Trophoblast cell (in vitro differentiated cells and primary cell): Measurements from ENCODE around the gene THRB.
A peak's percentile ranks its signal among the peaks of the same experiment; 100 is the strongest.

Source experiments
- DNase-seq, 2 donors: peaks; one replicate each; pipeline ENCODE4 v3.0.0-alpha.2; 2016
- H2AFZ ChIP-seq: 2 replicates; pipeline ENCODE4 v1.6.1; 2013; ENCODE audit warnings: low read length, moderate library complexity, mild to moderate bottlenecking; ENCODE audit not compliant: insufficient read depth, poor library complexity
- H2AK5ac ChIP-seq: 2 replicates; pipeline ENCODE4 v1.6.1; 2013; ENCODE audit warnings: mild to moderate bottlenecking, low read length
- H2BK120ac ChIP-seq: 2 replicates; pipeline ENCODE4 v1.6.1; 2013; ENCODE audit warnings: low read length, mild to moderate bottlenecking, moderate library complexity; ENCODE audit not compliant: insufficient read depth, poor library complexity
- H2BK12ac ChIP-seq: 2 replicates; pipeline ENCODE4 v1.6.1; 2013; ENCODE audit warnings: mild to moderate bottlenecking, low read length, moderate library complexity
- H2BK5ac ChIP-seq: 2 replicates; pipeline ENCODE4 v1.6.1; 2013; ENCODE audit warnings: low read length, low read depth, moderate library complexity, mild to moderate bottlenecking; ENCODE audit not compliant: poor library complexity
- H3K14ac ChIP-seq: 2 replicates; pipeline ENCODE4 v1.6.1; 2013; ENCODE audit warnings: mild to moderate bottlenecking, low read length
- H3K18ac ChIP-seq: 2 replicates; pipeline ENCODE4 v1.6.1; 2013; ENCODE audit warnings: mild to moderate bottlenecking, low read length
- H3K23ac ChIP-seq: 2 replicates; pipeline ENCODE4 v1.6.1; 2013; ENCODE audit warnings: low read length
- H3K27ac ChIP-seq: 2 replicates; pipeline ENCODE4 v1.5.1; 2013; ENCODE audit warnings: low read depth, mild to moderate bottlenecking, inconsistent platforms, low read length, moderate library complexity
- H3K27me3 ChIP-seq: 2 replicates; pipeline ENCODE4 v1.6.1; 2013; ENCODE audit warnings: inconsistent platforms, mild to moderate bottlenecking, low read length, moderate library complexity; ENCODE audit not compliant: insufficient read depth
- H3K36me3 ChIP-seq, 2 experiments: 1 replicate in 1 of 2; 2 replicates in 1 of 2; pipeline ENCODE4 v1.6.1; 2013; ENCODE audit warnings: low read length in 2 of 2, mild to moderate bottlenecking in 2 of 2, moderate library complexity in 1 of 2; ENCODE audit not compliant: insufficient read depth in 2 of 2, control insufficient read depth in 1 of 2
- H3K4ac ChIP-seq: 2 replicates; pipeline ENCODE4 v1.6.1; 2013; ENCODE audit warnings: low read depth, mild to moderate bottlenecking, low read length, moderate library complexity
- H3K4me1 ChIP-seq, 2 experiments: 1 replicate in 1 of 2; 2 replicates in 1 of 2; pipeline ENCODE4 v1.6.1; 2013; ENCODE audit warnings: low read length in 2 of 2, mild to moderate bottlenecking in 2 of 2, moderate library complexity in 1 of 2; ENCODE audit not compliant: insufficient read depth in 2 of 2, control insufficient read depth in 1 of 2
- H3K4me2 ChIP-seq: 2 replicates; pipeline ENCODE4 v1.6.1; 2013; ENCODE audit warnings: inconsistent platforms, mild to moderate bottlenecking, low read length, moderate library complexity
- H3K4me3 ChIP-seq: 2 replicates; pipeline ENCODE4 v1.5.1; 2013; ENCODE audit warnings: mild to moderate bottlenecking, low read depth, low read length, inconsistent platforms
- H3K79me1 ChIP-seq: one replicate; pipeline ENCODE4 v1.6.1; 2013; ENCODE audit warnings: low read length
- H3K79me2 ChIP-seq: 2 replicates; pipeline ENCODE4 v1.6.1; 2013; ENCODE audit warnings: low read length, mild to moderate bottlenecking; ENCODE audit not compliant: control insufficient read depth, insufficient read depth, poor library complexity
- H3K9ac ChIP-seq: 2 replicates; pipeline ENCODE4 v1.6.1; 2013; ENCODE audit warnings: mild to moderate bottlenecking, low read length
- H3K9me3 ChIP-seq: 2 replicates; pipeline ENCODE4 v1.6.1; 2013; ENCODE audit warnings: low read depth, mild to moderate bottlenecking, control low read depth, inconsistent platforms, low read length; ENCODE audit not compliant: insufficient read depth
- H4K12ac ChIP-seq: 2 replicates; pipeline ENCODE4 v1.6.1; 2013; ENCODE audit warnings: low read depth, mild to moderate bottlenecking, low read length, moderate library complexity
- H4K8ac ChIP-seq: 2 replicates; pipeline ENCODE4 v1.6.1; 2013; ENCODE audit warnings: low read depth, mild to moderate bottlenecking, low read length, moderate library complexity
- H4K91ac ChIP-seq: one replicate; pipeline ENCODE4 v1.6.1; 2013; ENCODE audit warnings: low read depth, mild to moderate bottlenecking, low read length, moderate library complexity
- WGBS: extraction: QIAGEN DNeasy Blood & Tissue Kit; methylation state at CpG from one replicate; pipeline ENCODE4 v1.1.7; 2013; ENCODE audit warnings: missing lambda C conversion rate; ENCODE audit not compliant: insufficient read length, insufficient coverage; ENCODE audit errors: extremely low coverage; 5-methylcytosine and 5-hydroxymethylcytosine counted together

THRB gene

GRCh38 chr3:24440760-24441464 is 53.7 kb downstream of the THRB start:
- H3K9me3 ChIP-seq = no peaks in the 10 kb centered on the region
- no peak overlapping the region for H2BK5ac ChIP-seq
- peak overlapping the region; percentile 64 for H3K4ac ChIP-seq
- H4K8ac ChIP-seq = no peak overlapping the region
- H3K9ac ChIP-seq = no peak overlapping the region
- peaks cover 0 to 1% of the 10 kb centered on the region in 2 experiments for H3K36me3 ChIP-seq
- no peaks in the 10 kb centered on the region for H3K79me1 ChIP-seq
- no peak overlapping the region for H3K27ac ChIP-seq
- H4K12ac ChIP-seq = no peak overlapping the region
- WGBS = no CpG with 5 or more reads among the region's 3 CpGs
- no peaks in the 10 kb centered on the region for H3K79me2 ChIP-seq
- DNase-seq = no peak
- no peak overlapping the region for H2AK5ac ChIP-seq
- H3K18ac ChIP-seq = no peak overlapping the region
- no peak overlapping the region for H4K91ac ChIP-seq
- H3K4me1 ChIP-seq = no peaks in the 10 kb centered on the region
- no peak overlapping the region for H3K4me2 ChIP-seq
- no peak overlapping the region for H2BK12ac ChIP-seq
- no peak overlapping the region for H3K14ac ChIP-seq
- H3K23ac ChIP-seq = no peak overlapping the region
- H2AFZ ChIP-seq = no peak overlapping the region
- no peaks in the 10 kb centered on the region for H3K27me3 ChIP-seq
- no peak overlapping the region for H3K4me3 ChIP-seq
- H2BK120ac ChIP-seq = no peak overlapping the region

GRCh38 chr3:24439021-24439420 is 55.6 kb downstream of the THRB start:
- Histone ChIP-seq H3K18ac (no peak overlapping the region), H3K27me3 (no peaks in the 10 kb centered on the region), H2BK12ac (no peak overlapping the region), H3K14ac (no peak overlapping the region), H3K23ac (no peak overlapping the region), H3K79me1 (no peaks in the 10 kb centered on the region), H3K4ac (no peak overlapping the region), H3K9ac (no peak overlapping the region), H2BK5ac (no peak overlapping the region), H3K4me1 (no peaks in the 10 kb centered on the region), H4K91ac (no peak overlapping the region), H3K4me2 (no peak overlapping the region), H2BK120ac (no peak overlapping the region), H3K79me2 (no peaks in the 10 kb centered on the region), H3K4me3 (no peak overlapping the region), H2AK5ac (no peak overlapping the region), H3K27ac (no peak overlapping the region), H3K36me3 (peaks cover 0 to 1% of the 10 kb centered on the region in 2 experiments), H3K9me3 (no peaks in the 10 kb centered on the region), H4K8ac (no peak overlapping the region), H4K12ac (no peak overlapping the region), H2AFZ (no peak overlapping the region)
- no CpG with 5 or more reads among the region's 4 CpGs for WGBS
- DNase-seq = no peak

- Histone ChIP-seq H3K4me3 (no peak overlapping the region), H3K36me3 (peaks cover 0 to 1% of the 10 kb centered on the region in 2 experiments), H3K18ac (no peak overlapping the region), H4K12ac (no peak overlapping the region), H3K27me3 (no peaks in the 10 kb centered on the region), H2BK12ac (no peak overlapping the region), H3K79me2 (no peaks in the 10 kb centered on the region), H2BK5ac (no peak overlapping the region), H2BK120ac (no peak overlapping the region), H3K27ac (no peak overlapping the region), H3K14ac (no peak overlapping the region), H3K4ac (no peak overlapping the region), H3K9me3 (no peaks in the 10 kb centered on the region), H2AFZ (no peak overlapping the region), H3K4me2 (no peak overlapping the region), H3K4me1 (no peaks in the 10 kb centered on the region), H3K9ac (no peak overlapping the region), H4K91ac (no peak overlapping the region), H3K79me1 (no peaks in the 10 kb centered on the region), H2AK5ac (no peak overlapping the region), H4K8ac (no peak overlapping the region), H3K23ac (no peak overlapping the region)
- WGBS = no CpG with 5 or more reads among the region's 2 CpGs
- DNase-seq = peak in 1 of 2 donors; percentile 37
Observed at GRCh38 chr3:24437326-24437725, 57.3 kb downstream of the THRB start.

GRCh38 chr3:24435584-24435983 is 59.1 kb downstream of the THRB start:
- H3K27ac ChIP-seq = no peak overlapping the region
- no peak overlapping the region for H2BK5ac ChIP-seq
- H3K27me3 ChIP-seq = no peaks in the 10 kb centered on the region
- WGBS = no CpG with 5 or more reads among the region's 5 CpGs
- no peak overlapping the region for H3K14ac ChIP-seq
- H3K79me2 ChIP-seq = no peaks in the 10 kb centered on the region
- no peak overlapping the region for H4K12ac ChIP-seq
- H3K79me1 ChIP-seq = no peaks in the 10 kb centered on the region
- no peak overlapping the region for H2BK12ac ChIP-seq
- H2BK120ac ChIP-seq = no peak overlapping the region
- peaks cover 0 to 1% of the 10 kb centered on the region in 2 experiments for H3K36me3 ChIP-seq
- H4K8ac ChIP-seq = no peak overlapping the region
- H3K9me3 ChIP-seq = no peaks in the 10 kb centered on the region
- H3K18ac ChIP-seq = no peak overlapping the region
- H3K9ac ChIP-seq = no peak overlapping the region
- DNase-seq = no peak
- no peak overlapping the region for H2AFZ ChIP-seq
- H2AK5ac ChIP-seq = no peak overlapping the region
- no peak overlapping the region for H3K4ac ChIP-seq
- H3K23ac ChIP-seq = no peak overlapping the region
- H4K91ac ChIP-seq = no peak overlapping the region
- H3K4me3 ChIP-seq = no peak overlapping the region
- no peak overlapping the region for H3K4me2 ChIP-seq
- no peaks in the 10 kb centered on the region for H3K4me1 ChIP-seq
